Measurements from ENCODE around the gene ATP5MG. TPM values are rescaled to one million over a fixed set of nuclear protein-coding genes. Genes with fewer than 3 reads are reported as not detected.
"Not testable (repeated sequence)": the region's sequence is repeated elsewhere in the genome, so short reads cannot be mapped to it uniquely, and the experiment has no call there.

The ATP5MG gene
- total RNA-seq, 4 donors from 2014 or later, result 26.6 to 70.0 (median 49.7) TPM

GRCh38 chr11:118397448-118397847 lies 4.0 kb upstream of the ATP5MG start:
- Histone ChIP-seq H3K36me3 (peaks cover 60% of the 10 kb centered on the region), H3K4me3 (no peak overlapping the region), H3K4me1 (peaks cover 10% of the 10 kb centered on the region), H3K9me3 (no peaks in the 10 kb centered on the region), H3K27ac (no peak overlapping the region), H3K27me3 (no peaks in the 10 kb centered on the region)
- TF ChIP-seq POLR2A (IDR thresholded peaks at IDR 0.05), result no peak
- TF ChIP-seq POLR2AphosphoS5 (IDR thresholded peaks at IDR 0.05), result no peak
- TF ChIP-seq, protein P1, sequence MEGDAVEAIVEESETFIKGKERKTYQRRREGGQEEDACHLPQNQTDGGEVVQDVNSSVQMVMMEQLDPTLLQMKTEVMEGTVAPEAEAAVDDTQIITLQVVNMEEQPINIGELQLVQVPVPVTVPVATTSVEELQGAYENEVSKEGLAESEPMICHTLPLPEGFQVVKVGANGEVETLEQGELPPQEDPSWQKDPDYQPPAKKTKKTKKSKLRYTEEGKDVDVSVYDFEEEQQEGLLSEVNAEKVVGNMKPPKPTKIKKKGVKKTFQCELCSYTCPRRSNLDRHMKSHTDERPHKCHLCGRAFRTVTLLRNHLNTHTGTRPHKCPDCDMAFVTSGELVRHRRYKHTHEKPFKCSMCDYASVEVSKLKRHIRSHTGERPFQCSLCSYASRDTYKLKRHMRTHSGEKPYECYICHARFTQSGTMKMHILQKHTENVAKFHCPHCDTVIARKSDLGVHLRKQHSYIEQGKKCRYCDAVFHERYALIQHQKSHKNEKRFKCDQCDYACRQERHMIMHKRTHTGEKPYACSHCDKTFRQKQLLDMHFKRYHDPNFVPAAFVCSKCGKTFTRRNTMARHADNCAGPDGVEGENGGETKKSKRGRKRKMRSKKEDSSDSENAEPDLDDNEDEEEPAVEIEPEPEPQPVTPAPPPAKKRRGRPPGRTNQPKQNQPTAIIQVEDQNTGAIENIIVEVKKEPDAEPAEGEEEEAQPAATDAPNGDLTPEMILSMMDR (IDR thresholded peaks at IDR 0.05), result no peak
- TF ChIP-seq EP300 (IDR thresholded peaks at IDR 0.05), result no peak
- no peak for DNase-seq (ENCODE audit: low spot score in 2 of 2)

- TF ChIP-seq EP300 (IDR thresholded peaks at IDR 0.05) (no peak), POLR2AphosphoS5 (IDR thresholded peaks at IDR 0.05) (no peak), POLR2A (IDR thresholded peaks at IDR 0.05) (no peak)
- TF ChIP-seq, protein P1 (IDR thresholded peaks at IDR 0.05), result no peak
- no peak for DNase-seq (ENCODE audit: low spot score in 2 of 2)
- peaks cover 25% of the 10 kb centered on the region for H3K4me1 ChIP-seq
- no peaks in the 10 kb centered on the region for H3K27me3 ChIP-seq
- no peak overlapping the region for H3K4me3 ChIP-seq
- H3K9me3 ChIP-seq, result no peaks in the 10 kb centered on the region
- H3K27ac ChIP-seq, result no peak overlapping the region
- H3K36me3 ChIP-seq, result peaks cover 44% of the 10 kb centered on the region
- 44% methylated on average over 3 of the region's 3 CpGs for WGBS
Measured at GRCh38 chr11:118398791-118399559, 2.4 kb upstream of the ATP5MG start.

DNA sequence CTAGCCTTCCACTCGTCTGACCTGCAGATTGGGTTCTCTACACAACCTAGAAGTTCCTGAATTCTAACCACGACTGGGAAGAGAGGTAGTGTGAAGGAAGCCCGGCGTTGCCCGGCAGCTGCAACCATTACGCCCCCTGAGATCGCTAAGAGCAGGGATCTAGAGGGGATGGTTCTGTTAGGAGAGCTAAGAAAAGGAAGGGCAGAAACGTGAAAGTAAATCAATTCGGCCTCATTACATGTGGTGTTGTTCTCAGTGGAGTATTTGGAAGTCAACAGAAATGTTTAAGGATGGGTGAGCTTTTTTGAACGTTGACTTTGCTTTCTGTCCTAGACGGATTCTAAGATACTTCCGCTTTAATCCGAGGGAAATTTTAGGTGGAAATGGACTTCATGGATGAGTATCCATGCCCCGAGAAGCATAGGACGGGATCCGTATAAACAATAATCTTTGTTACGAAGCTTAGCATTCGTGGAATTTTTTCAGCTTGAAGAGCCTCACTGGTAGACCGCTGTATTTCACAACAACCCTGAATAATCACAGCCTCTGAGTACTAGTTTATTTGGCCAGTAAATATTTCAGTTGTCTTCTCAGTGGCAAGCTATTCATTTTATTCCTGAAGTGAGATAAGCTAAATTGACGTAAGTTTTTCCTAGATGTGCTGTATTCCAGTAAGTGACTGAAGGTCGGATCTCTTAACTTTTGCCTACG lies 629 bp downstream of the ATP5MG start:
- TF ChIP-seq POLR2AphosphoS5 (IDR thresholded peaks at IDR 0.05) (no peak), EP300 (IDR thresholded peaks at IDR 0.05) (no peak), POLR2A (IDR thresholded peaks at IDR 0.05) (no peak)
- TF ChIP-seq, protein P1 (IDR thresholded peaks at IDR 0.05), result no peak
- H3K4me3 ChIP-seq, result peak overlapping the region; percentile 75
- no peak for DNase-seq (ENCODE audit: low spot score in 2 of 2)
- peaks cover 36% of the 10 kb centered on the region for H3K4me1 ChIP-seq
- peak overlapping the region; percentile 83 for H3K27ac ChIP-seq
- no peaks in the 10 kb centered on the region for H3K27me3 ChIP-seq
- peaks cover 22% of the 10 kb centered on the region for H3K36me3 ChIP-seq
- H3K9me3 ChIP-seq, result no peaks in the 10 kb centered on the region
- 3% methylated on average over 22 of the region's 22 CpGs for WGBS

- H3K36me3 ChIP-seq, result peaks cover 20% of the 10 kb centered on the region
- not testable (repeated sequence) for H3K9me3 ChIP-seq; DNase-seq (ENCODE audit: low spot score in 2 of 2); H3K27me3 ChIP-seq; H3K27ac ChIP-seq
- H3K4me1 ChIP-seq, result peaks cover 36% of the 10 kb centered on the region
- H3K4me3 ChIP-seq, result peak overlapping the region; percentile 75
- WGBS, result 73% methylated on average over 7 of the region's 7 CpGs
Measured at GRCh38 chr11:118402594-118402993, 1.2 kb downstream of the ATP5MG start.

DNA sequence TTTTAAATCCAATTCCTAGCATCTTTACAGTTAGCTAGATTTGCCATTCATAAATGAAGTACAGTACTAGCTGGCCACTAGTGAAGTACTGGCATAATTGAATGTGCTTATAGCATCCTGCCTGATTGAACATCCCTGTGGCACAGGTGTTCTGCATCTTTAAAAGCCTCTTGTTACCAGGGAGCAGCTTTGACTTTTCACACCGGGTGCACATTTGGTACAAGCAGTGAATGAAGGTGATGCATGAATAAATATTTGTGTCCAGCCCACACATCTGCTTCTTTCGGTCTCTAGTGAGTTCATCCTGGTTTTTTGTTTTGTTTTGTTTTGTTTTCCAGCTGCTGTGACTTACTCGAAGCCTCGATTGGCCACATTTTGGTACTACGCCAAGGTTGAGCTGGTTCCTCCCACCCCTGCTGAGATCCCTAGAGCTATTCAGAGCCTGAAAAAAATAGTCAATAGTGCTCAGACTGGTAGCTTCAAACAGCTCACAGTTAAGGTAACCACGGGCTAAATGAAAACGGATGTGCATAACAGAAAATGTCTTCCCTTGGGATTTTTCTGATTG lies 5.3 kb downstream of the ATP5MG start:
- no peak for TF ChIP-seq EP300 (IDR thresholded peaks at IDR 0.05)
- no peak for TF ChIP-seq POLR2AphosphoS5 (IDR thresholded peaks at IDR 0.05)
- TF ChIP-seq, protein P1 (IDR thresholded peaks at IDR 0.05), result no peak
- TF ChIP-seq POLR2A (IDR thresholded peaks at IDR 0.05), result no peak
- Histone ChIP-seq H3K4me3 (no peak overlapping the region), H3K27ac (no peak overlapping the region), H3K27me3 (no peaks in the 10 kb centered on the region), H3K4me1 (peaks cover 29% of the 10 kb centered on the region), H3K36me3 (peaks cover 27% of the 10 kb centered on the region), H3K9me3 (no peaks in the 10 kb centered on the region)
- no peak for DNase-seq (ENCODE audit: low spot score in 2 of 2)
- 60% methylated on average over 7 of the region's 7 CpGs for WGBS

All from suprapubic skin (tissue), 4 donors.